Ascending aorta (tissue), 2 donors: Measurements from ENCODE around the gene RUNDC3A. TPM values are rescaled to one million over a fixed set of nuclear protein-coding genes. Genes with fewer than 3 reads are reported as not detected.

ENCODE experiments used
- DNase-seq, 2 donors: peaks; one replicate each; pipeline ENCODE4 v3.0.0-alpha.2; 2019; ENCODE audit warnings: low spot score in 2 of 2
- H3K27ac ChIP-seq, 2 donors: fragments of 200-600 bp; sonication (generic); one replicate each; pipeline ENCODE4 v1.5.1; 2016 to 2017; ENCODE audit warnings: mild to moderate bottlenecking in 1 of 2
- H3K27me3 ChIP-seq: fragments of 200-600 bp; sonication (generic); one replicate; pipeline ENCODE4 v1.5.1; 2017
- H3K36me3 ChIP-seq, 2 donors: fragments of 200-600 bp; sonication (generic); one replicate each; pipeline ENCODE4 v1.5.1; 2016
- H3K4me1 ChIP-seq, 2 donors: fragments of 200-600 bp; sonication (generic); one replicate each; pipeline ENCODE4 v1.5.1; 2016 to 2017; ENCODE audit warnings: mild to moderate bottlenecking in 1 of 2
- H3K4me3 ChIP-seq, 2 donors: fragments of 200-600 bp; sonication (generic); one replicate each; pipeline ENCODE4 v1.5.1; 2016 to 2017; ENCODE audit warnings: mild to moderate bottlenecking in 1 of 2
- H3K9me3 ChIP-seq, 2 donors: fragments of 200-600 bp; sonication (generic); one replicate each; pipeline ENCODE4 v1.5.1; 2016
- intact Hi-C: fragments of 100-400 bp; cut with DNase I; formaldehyde crosslinking; loops from one replicate; pipeline ENCODE4 v1.15.1; 2023
- total RNA-seq: library from RNA; depleted of rRNA; stranded (reverse); fragments of >200 nt; gene quantifications from one replicate; pipeline ENCODE4 v1.1.0, GENCODE V29; 2016
- TF ChIP-seq, protein P1 (sequence below), 3 experiments: fragments of 200-600 bp in 2 of 3; fragments of 450-650 bp in 1 of 3; sonication (generic) in 2 of 3; IDR thresholded peaks; one replicate each; pipeline ENCODE4 v1.5.1; 2016 to 2019; ENCODE audit warnings: antibody characterized with exemption in 3 of 3, mild to moderate bottlenecking in 1 of 3, moderate library complexity in 1 of 3

RUNDC3A gene
- total RNA-seq, 1 donor from 2014 or later, result not detected

DNA sequence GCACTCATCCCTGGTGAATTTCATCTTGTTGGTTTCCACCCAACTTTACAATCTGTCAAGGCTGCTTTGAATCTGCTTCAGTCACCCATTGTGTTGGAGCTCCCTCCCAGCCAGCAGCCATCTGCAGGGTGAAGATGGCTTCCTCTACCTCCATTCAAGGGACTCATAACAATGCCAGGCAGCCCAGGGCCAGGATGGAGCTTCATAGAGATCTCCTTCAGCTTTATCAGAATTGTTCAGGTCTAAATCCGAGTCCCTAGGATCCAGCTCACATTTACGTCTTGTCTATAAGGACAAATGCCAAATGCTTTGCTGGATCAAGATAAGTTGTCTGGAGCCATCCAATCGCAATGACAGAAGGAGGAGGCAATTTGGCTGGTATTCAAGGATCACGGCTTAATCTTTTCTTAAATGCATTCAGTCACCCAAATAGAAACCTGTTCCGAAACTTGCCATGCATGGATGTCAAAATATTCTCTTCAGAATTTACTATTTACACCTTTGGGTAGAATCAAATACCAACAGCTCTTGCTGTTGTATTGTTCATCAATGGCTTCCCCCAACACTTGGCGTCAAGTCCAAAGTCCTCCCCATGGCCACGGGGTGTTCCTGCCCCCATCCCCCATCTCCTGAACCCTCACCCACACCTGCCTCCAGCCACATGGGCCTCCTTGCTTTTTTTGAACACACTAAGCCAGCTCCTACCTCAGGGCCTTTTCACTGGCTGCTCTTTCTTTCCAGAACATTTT is 59.0 kb downstream of the RUNDC3A start:
- TF ChIP-seq, protein P1, sequence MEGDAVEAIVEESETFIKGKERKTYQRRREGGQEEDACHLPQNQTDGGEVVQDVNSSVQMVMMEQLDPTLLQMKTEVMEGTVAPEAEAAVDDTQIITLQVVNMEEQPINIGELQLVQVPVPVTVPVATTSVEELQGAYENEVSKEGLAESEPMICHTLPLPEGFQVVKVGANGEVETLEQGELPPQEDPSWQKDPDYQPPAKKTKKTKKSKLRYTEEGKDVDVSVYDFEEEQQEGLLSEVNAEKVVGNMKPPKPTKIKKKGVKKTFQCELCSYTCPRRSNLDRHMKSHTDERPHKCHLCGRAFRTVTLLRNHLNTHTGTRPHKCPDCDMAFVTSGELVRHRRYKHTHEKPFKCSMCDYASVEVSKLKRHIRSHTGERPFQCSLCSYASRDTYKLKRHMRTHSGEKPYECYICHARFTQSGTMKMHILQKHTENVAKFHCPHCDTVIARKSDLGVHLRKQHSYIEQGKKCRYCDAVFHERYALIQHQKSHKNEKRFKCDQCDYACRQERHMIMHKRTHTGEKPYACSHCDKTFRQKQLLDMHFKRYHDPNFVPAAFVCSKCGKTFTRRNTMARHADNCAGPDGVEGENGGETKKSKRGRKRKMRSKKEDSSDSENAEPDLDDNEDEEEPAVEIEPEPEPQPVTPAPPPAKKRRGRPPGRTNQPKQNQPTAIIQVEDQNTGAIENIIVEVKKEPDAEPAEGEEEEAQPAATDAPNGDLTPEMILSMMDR (IDR thresholded peaks at IDR 0.05), result no peak
- H3K4me3 ChIP-seq, result no peak overlapping the region
- H3K36me3 ChIP-seq, result no peaks in the 10 kb centered on the region
- peaks cover 5 to 6% of the 10 kb centered on the region in 2 donors for H3K4me1 ChIP-seq
- no peaks in the 10 kb centered on the region for H3K9me3 ChIP-seq
- DNase-seq, result no peak
- H3K27me3 ChIP-seq, result peaks cover 12% of the 10 kb centered on the region
- intact Hi-C loops, result no loop called here
- H3K27ac ChIP-seq, result no peak overlapping the region

Other genes with a start within 250 kb of the RUNDC3A start
- gene LSM12, start 241.9 kb upstream of the RUNDC3A start, total RNA-seq, result 12.5 TPM
- gene G6PC3, start 237.9 kb upstream of the RUNDC3A start, total RNA-seq, result 111 TPM
- 189 TPM for gene HDAC5, start 185.0 kb upstream of the RUNDC3A start, total RNA-seq
- gene HROB, start 166.7 kb upstream of the RUNDC3A start, total RNA-seq, result not detected
- not detected for gene ASB16, start 137.9 kb upstream of the RUNDC3A start, total RNA-seq
- gene TMUB2, start 121.6 kb upstream of the RUNDC3A start, total RNA-seq, result 27.9 TPM
- gene ATXN7L3, start 108.7 kb upstream of the RUNDC3A start, total RNA-seq, result 62.8 TPM
- gene UBTF, start 88.9 kb upstream of the RUNDC3A start, total RNA-seq, result 25.1 TPM
- gene SLC4A1, start 40.5 kb upstream of the RUNDC3A start, total RNA-seq, result 2.4 TPM
- 182 TPM for gene SLC25A39, start 16.2 kb downstream of the RUNDC3A start, total RNA-seq
- gene GRN, start 36.7 kb downstream of the RUNDC3A start, total RNA-seq, result 430 TPM
- gene FAM171A2, start 55.3 kb downstream of the RUNDC3A start, total RNA-seq, result 1.7 TPM
- gene ITGA2B, start 81.0 kb downstream of the RUNDC3A start, total RNA-seq, result not detected
- 13.3 TPM for gene GPATCH8, start 194.8 kb downstream of the RUNDC3A start, total RNA-seq
- gene FZD2, start 248.9 kb downstream of the RUNDC3A start, total RNA-seq, result 32.7 TPM